Occipital lobe (tissue), 2 donors: ENCODE measurements around the gene PRKCD. TPM values are rescaled to one million over a fixed set of nuclear protein-coding genes. Genes with fewer than 3 reads are reported as not detected.
"Not testable (repeated sequence)": the region's sequence is repeated elsewhere in the genome, so short reads cannot be mapped to it uniquely, and the experiment has no call there.

ENCODE experiments used
- DNase-seq: peaks from one replicate; lab custom pipeline; 2025; lab: John Stamatoyannopoulos, UW
- total RNA-seq: library from RNA; depleted of rRNA; stranded (reverse); fragments of >200 nt; gene quantifications from one replicate; pipeline ENCODE4 v1.2.3, GENCODE V29; 2014

Gene PRKCD
- total RNA-seq, 1 donor from 2014 or later = 0.94 TPM

- no peak for DNase-seq
These were observed 20.8 kb upstream of the PRKCD start for GRCh38 chr3:53139906-53140846.

GRCh38 chr3:53140847-53141845 lies 19.9 kb upstream of the PRKCD start:
- DNase-seq = no peak

GRCh38 chr3:53142986-53143385 lies 18.0 kb upstream of the PRKCD start:
- DNase-seq = no peak

- DNase-seq = no peak
These were observed 16.6 kb upstream of the PRKCD start for GRCh38 chr3:53144446-53144845.

- no peak for DNase-seq
These were observed 15.9 kb upstream of the PRKCD start for GRCh38 chr3:53144862-53145712.

- no peak for DNase-seq
These were observed 15.3 kb upstream of the PRKCD start for GRCh38 chr3:53145713-53146080.

- no peak for DNase-seq
These were observed 14.6 kb upstream of the PRKCD start for GRCh38 chr3:53146319-53146891.

GRCh38 chr3:53147151-53147902 lies 13.7 kb upstream of the PRKCD start:
- no peak for DNase-seq

GRCh38 chr3:53147903-53148400 lies 13.1 kb upstream of the PRKCD start:
- no peak for DNase-seq

GRCh38 chr3:53149006-53149690 lies 11.9 kb upstream of the PRKCD start:
- DNase-seq = no peak

- no peak for DNase-seq
These were observed 11.3 kb upstream of the PRKCD start for GRCh38 chr3:53149699-53150098.

- DNase-seq = no peak
These were observed 10.5 kb upstream of the PRKCD start for GRCh38 chr3:53150247-53151085.

- not testable (repeated sequence) for DNase-seq
These were observed 9.9 kb upstream of the PRKCD start for GRCh38 chr3:53151086-53151438.

GRCh38 chr3:53151465-53151864 lies 9.5 kb upstream of the PRKCD start:
- DNase-seq = no peak

- no peak for DNase-seq
These were observed 8.9 kb upstream of the PRKCD start for GRCh38 chr3:53151870-53152660.

- no peak for DNase-seq
These were observed 7.7 kb upstream of the PRKCD start for GRCh38 chr3:53153264-53153823.

GRCh38 chr3:53153980-53154379 lies 7.0 kb upstream of the PRKCD start:
- DNase-seq = no peak
